GM06990 (cell line): Measurements from ENCODE around the gene OR51E1.

Experiments used
- DNase-seq: peaks from one replicate; pipeline ENCODE4 v3.0.0-alpha.2; 2011; ENCODE audit not compliant: insufficient read length; ENCODE audit errors: extremely low read depth
- H3K27me3 ChIP-seq: replicated peaks from 2 replicates; pipeline ENCODE4 v1.6.0; 2011; ENCODE audit warnings: low read length; ENCODE audit not compliant: control insufficient read depth, insufficient read depth
- H3K36me3 ChIP-seq: 2 replicates; pipeline ENCODE4 v1.5.1; 2011; ENCODE audit warnings: low read length; ENCODE audit not compliant: control insufficient read depth, insufficient read depth
- H3K4me3 ChIP-seq: replicated peaks from 2 replicates; pipeline ENCODE4 v1.5.1; 2011; ENCODE audit warnings: low read depth, mild to moderate bottlenecking, control low read depth, low read length
- CTCF ChIP-seq: IDR thresholded peaks from 2 replicates; pipeline ENCODE4 v1.5.1; 2011; ENCODE audit warnings: low read length, control low read depth, mild to moderate bottlenecking, inconsistent platforms; ENCODE audit not compliant: insufficient read depth, poor library complexity, severe bottlenecking

OR51E1 gene

GRCh38 chr11:4654635-4655369 lies 11.0 kb downstream of the OR51E1 start:
- no peak for TF ChIP-seq CTCF
- Histone ChIP-seq H3K4me3 (no peak overlapping the region), H3K36me3 (no peaks in the 10 kb centered on the region), H3K27me3 (no peaks in the 10 kb centered on the region)
- DNase-seq = no peak

- DNase-seq = no peak
- H3K4me3 ChIP-seq = no peak overlapping the region
- no peak for TF ChIP-seq CTCF
- H3K27me3 ChIP-seq = no peaks in the 10 kb centered on the region
- H3K36me3 ChIP-seq = no peaks in the 10 kb centered on the region
These were observed 15.1 kb downstream of the OR51E1 start for GRCh38 chr11:4658629-4659445.

- TF ChIP-seq CTCF = no peak
- DNase-seq = no peak
- Histone ChIP-seq H3K4me3 (no peak overlapping the region), H3K27me3 (no peaks in the 10 kb centered on the region), H3K36me3 (no peaks in the 10 kb centered on the region)
These were observed 19.1 kb downstream of the OR51E1 start for GRCh38 chr11:4662876-4663275.

- no peaks in the 10 kb centered on the region for H3K27me3 ChIP-seq
- no peaks in the 10 kb centered on the region for H3K36me3 ChIP-seq
- no peak overlapping the region for H3K4me3 ChIP-seq
- TF ChIP-seq CTCF = no peak
- DNase-seq = no peak
These were observed 20.4 kb downstream of the OR51E1 start for GRCh38 chr11:4664183-4664582.

GRCh38 chr11:4664786-4665185 lies 21.0 kb downstream of the OR51E1 start:
- H3K27me3 ChIP-seq = no peaks in the 10 kb centered on the region
- no peak for DNase-seq
- H3K36me3 ChIP-seq = no peaks in the 10 kb centered on the region
- no peak overlapping the region for H3K4me3 ChIP-seq
- TF ChIP-seq CTCF = no peak
